DOHH2 (cell line): Measurements from ENCODE around the gene CCL23.

Source experiments
- EZH2phosphoT487 ChIP-seq: fragments of 200-600 bp; sonication (generic); IDR thresholded peaks from 2 replicates; pipeline ENCODE4 v1.6.1; 2017; ENCODE audit warnings: borderline replicate concordance, mild to moderate bottlenecking, antibody characterized with exemption, low read length, moderate library complexity, mixed read lengths
- TF ChIP-seq, protein P1 (sequence below): fragments of 200-600 bp; sonication (generic); IDR thresholded peaks from one replicate; pipeline ENCODE4 v1.5.1; 2014; ENCODE audit warnings: antibody characterized with exemption, mild to moderate bottlenecking, low read depth, low read length; ENCODE audit not compliant: poor library complexity, severe bottlenecking

DNA sequence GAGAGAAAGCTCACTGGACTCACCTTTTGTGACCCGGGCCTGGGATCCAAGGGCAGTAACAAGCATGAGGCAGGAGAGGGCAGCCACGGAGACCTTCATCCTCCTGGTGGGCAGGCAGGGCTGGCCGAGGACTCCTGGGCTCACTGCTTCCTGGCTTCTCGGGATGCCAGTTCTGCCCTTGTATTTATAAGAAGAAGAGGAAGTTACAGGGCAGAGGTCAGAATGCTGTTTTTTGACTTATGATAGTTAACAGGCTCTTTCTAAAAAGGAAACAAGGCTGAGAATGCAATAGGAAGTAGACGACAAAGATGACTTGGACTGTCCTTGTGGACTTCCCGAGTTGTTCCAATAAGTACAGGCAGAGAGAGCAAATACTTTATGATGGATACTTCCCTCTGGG lies at the start of gene CCL23:
- TF ChIP-seq EZH2phosphoT487 = no peak
- TF ChIP-seq, protein P1, sequence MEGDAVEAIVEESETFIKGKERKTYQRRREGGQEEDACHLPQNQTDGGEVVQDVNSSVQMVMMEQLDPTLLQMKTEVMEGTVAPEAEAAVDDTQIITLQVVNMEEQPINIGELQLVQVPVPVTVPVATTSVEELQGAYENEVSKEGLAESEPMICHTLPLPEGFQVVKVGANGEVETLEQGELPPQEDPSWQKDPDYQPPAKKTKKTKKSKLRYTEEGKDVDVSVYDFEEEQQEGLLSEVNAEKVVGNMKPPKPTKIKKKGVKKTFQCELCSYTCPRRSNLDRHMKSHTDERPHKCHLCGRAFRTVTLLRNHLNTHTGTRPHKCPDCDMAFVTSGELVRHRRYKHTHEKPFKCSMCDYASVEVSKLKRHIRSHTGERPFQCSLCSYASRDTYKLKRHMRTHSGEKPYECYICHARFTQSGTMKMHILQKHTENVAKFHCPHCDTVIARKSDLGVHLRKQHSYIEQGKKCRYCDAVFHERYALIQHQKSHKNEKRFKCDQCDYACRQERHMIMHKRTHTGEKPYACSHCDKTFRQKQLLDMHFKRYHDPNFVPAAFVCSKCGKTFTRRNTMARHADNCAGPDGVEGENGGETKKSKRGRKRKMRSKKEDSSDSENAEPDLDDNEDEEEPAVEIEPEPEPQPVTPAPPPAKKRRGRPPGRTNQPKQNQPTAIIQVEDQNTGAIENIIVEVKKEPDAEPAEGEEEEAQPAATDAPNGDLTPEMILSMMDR = no peak
